Ovary (tissue), 9 donors: ENCODE results near the gene RGL1. TPM values are rescaled to one million over a fixed set of nuclear protein-coding genes. Genes with fewer than 3 reads are reported as not detected.
A peak's percentile ranks its signal among the peaks of the same experiment; 100 is the strongest.

Source experiments
- DNase-seq, 5 donors: peaks; one replicate each; pipeline ENCODE4 v3.0.0-alpha.2; 2019 to 2020
- H3K27ac ChIP-seq, 2 donors: fragments of 200-600 bp; one replicate each; pipeline versions ENCODE4 v1.5.1 to v1.8.0; 2019 to 2022
- H3K27me3 ChIP-seq: fragments of 200-600 bp; one replicate; pipeline ENCODE4 v1.8.0; 2022
- H3K36me3 ChIP-seq: fragments of 200-600 bp; sonication (generic); one replicate; pipeline ENCODE4 v1.5.1; 2019
- H3K4me1 ChIP-seq: one replicate; pipeline ENCODE4 v1.8.1; 2013; ENCODE audit warnings: mild to moderate bottlenecking, moderate library complexity; ENCODE audit not compliant: insufficient read depth
- H3K4me3 ChIP-seq: fragments of 200-600 bp; sonication (generic); one replicate; pipeline ENCODE4 v1.5.1; 2017
- H3K9me3 ChIP-seq, 2 donors: fragments of 200-600 bp in 1 of 2; sonication (generic) in 1 of 2; one replicate each; pipeline versions ENCODE4 v1.5.1 to v1.8.1; 2013 to 2019; ENCODE audit warnings: mild to moderate bottlenecking in 1 of 2, moderate library complexity in 1 of 2
- CTCF ChIP-seq, 3 donors: fragments of 450-650 bp in 2 of 3; fragments of 200-600 bp in 1 of 3; IDR thresholded peaks; one replicate each; pipeline versions ENCODE4 v1.5.1 to v1.8.0; 2016 to 2022; ENCODE audit warnings: antibody characterized with exemption in 3 of 3, mild to moderate bottlenecking in 1 of 3
- EP300 ChIP-seq: sonication (generic); formaldehyde crosslinking; IDR thresholded peaks from one replicate; pipeline ENCODE4 v1.6.1; 2017; ENCODE audit warnings: antibody characterized with exemption
- POLR2A ChIP-seq: fragments of 450-650 bp; IDR thresholded peaks from one replicate; pipeline ENCODE4 v1.6.1; 2017; ENCODE audit warnings: antibody characterized with exemption, mild to moderate bottlenecking, moderate library complexity
- WGBS, 3 donors: extraction: QIAGEN DNeasy Blood & Tissue Kit in 1 of 3; methylation state at CpG; one replicate each; pipeline versions ENCODE4 v1.1.5 to v1.1.7; 2013 to 2017; 5-methylcytosine and 5-hydroxymethylcytosine counted together
- intact Hi-C, 4 donors: fragments of 100-400 bp; cut with DNase I; formaldehyde crosslinking; loops; one replicate each; pipeline versions ENCODE4 v1.11.0 to v1.15.1; 2022 to 2023
- polyA plus RNA-seq, 2 donors: library from polyadenylated mRNA; stranded (reverse); fragments of 200-250 nt in 1 of 2; fragments of 350-450 nt in 1 of 2; fragmentation: Illumina TruSeq in 1 of 2; extraction: RNeasy Lipid Tissue Mini Kit (QIAGEN cat#74804) in 1 of 2; gene quantifications; one replicate each; pipeline ENCODE4 v1.2.3, GENCODE V29; 2013 to 2014
- total RNA-seq, 7 donors: library from RNA; depleted of rRNA in 2 of 7; stranded (reverse); fragments of >200 nt in 2 of 7; fragmentation: NEBNext Ultra II Directional in 3 of 7; extraction: Animal tissue kit (Norgen Biotek cat#: 25700) in 3 of 7; gene quantifications; one replicate each; pipeline versions ENCODE4 v1.1.0 to v1.2.4, GENCODE V29; 2016 to 2023
- donor health status: DM: no; HTN: no; CAD: no; lungs with moderate emphysema.
- donor health status: DM: no; HTN: no; CAD: no.
- donor health status: Bipolar disorder and iron deficiency.
- donor health status: DM: yes; HTN: yes; CAD: no.
- donor health status: DM: no; HTN: no; CAD: no.
- donor health status: DM: yes; HTN: yes; CAD: no.

Gene RGL1
- total and polyA plus RNA-seq, 9 donors: 14.3 to 61.6 (median 25.7) TPM

DNA sequence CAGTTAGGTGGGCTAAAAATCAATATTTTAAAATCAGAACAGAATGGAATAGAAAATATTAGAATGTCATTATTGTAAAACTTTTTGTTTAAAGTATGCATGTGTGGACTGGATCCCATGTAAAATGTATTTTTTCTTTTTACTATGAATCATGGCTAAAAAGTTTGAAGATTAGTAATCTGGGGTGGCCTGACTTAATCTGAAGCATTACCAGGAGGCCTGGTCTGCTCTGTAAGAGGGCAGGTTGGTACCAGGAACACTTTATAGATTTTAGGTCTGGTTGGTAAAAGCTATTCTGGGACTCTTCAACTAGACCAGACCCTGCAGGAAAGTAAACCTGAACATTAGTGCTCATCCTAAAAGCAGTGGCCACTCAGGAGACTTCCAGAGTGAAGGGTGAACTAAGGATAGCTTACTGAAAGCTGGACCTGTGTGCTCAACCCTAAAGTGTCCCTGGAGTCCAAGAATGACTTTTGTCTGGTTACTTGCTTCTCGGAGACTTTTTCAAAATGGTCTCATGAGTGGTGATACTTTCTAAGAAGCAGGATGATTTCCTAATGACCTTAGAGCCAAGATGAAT, 16.5 kb downstream of the RGL1 start:
- peak overlapping the region in 1 of 2 donors; percentile 67 for H3K27ac ChIP-seq
- peaks cover 23% of the 10 kb centered on the region for H3K4me1 ChIP-seq
- H3K9me3 ChIP-seq: no peaks in the 10 kb centered on the region
- no peaks in the 10 kb centered on the region for H3K36me3 ChIP-seq
- TF ChIP-seq POLR2A (no peak), CTCF (IDR thresholded peaks at IDR 0.05) (no peak), EP300 (no peak)
- intact Hi-C loops: no loop called here
- no peak for DNase-seq
- no peak overlapping the region for H3K4me3 ChIP-seq
- WGBS, 3 donors: 66 to 81% (median 76%) methylated on average over 1 of the region's 1 CpG
- H3K27me3 ChIP-seq: no peaks in the 10 kb centered on the region

DNA sequence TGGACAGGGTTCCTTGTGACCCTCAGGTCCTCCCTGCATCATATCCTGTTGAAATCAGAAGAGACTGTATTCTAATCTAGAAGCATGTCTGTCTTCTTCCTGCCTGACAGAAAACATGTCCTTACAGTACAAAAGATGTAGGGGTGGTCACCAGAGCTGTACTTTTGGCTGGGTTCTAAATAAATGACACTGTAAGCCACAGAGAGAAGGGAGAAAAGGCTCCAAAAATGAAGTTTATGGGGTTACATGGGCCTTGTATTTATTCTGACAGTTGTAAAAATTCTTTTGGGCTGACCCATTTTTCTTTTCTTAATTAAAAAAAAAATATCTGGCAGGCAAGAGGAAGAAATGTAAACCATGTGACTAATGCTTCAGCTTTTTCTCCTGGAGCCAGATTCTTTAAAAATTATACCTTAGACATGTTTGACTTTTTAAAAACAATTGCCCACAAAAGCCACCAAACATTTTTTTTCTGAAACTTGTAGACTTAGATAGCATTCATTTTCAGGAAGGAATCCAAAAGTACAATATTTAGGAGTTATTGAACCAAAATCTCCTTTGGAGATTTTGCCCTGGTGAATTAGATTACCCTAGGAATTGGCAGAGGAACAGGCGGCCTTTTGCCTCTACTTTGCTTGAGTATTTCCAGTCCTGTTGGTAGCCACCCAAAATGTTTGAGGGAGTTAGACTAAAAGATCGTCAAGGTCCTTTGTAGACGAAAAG, 17.1 kb downstream of the RGL1 start:
- Histone ChIP-seq H3K4me3 (no peak overlapping the region), H3K27me3 (no peaks in the 10 kb centered on the region), H3K9me3 (no peaks in the 10 kb centered on the region), H3K36me3 (no peaks in the 10 kb centered on the region), H3K4me1 (peaks cover 24% of the 10 kb centered on the region), H3K27ac (peak overlapping the region in 1 of 2 donors; percentile 67)
- 12 to 13% (median 12%) methylated on average over 3 of the region's 3 CpGs for WGBS, 3 donors
- DNase-seq: peak; percentile 41 to 73 (median 64)
- intact Hi-C loops: no loop called here
- TF ChIP-seq CTCF (IDR thresholded peaks at IDR 0.05) (no peak), EP300 (no peak), POLR2A (no peak)

GRCh38 chr1:183824291-183824690, 19.4 kb downstream of the RGL1 start:
- intact Hi-C loops: no loop called here
- no peak for DNase-seq
- WGBS, 3 donors: 94 to 100% (median 96%) methylated on average over 1 of the region's 1 CpG
- Histone ChIP-seq H3K4me1 (peaks cover 20% of the 10 kb centered on the region), H3K36me3 (no peaks in the 10 kb centered on the region), H3K27me3 (no peaks in the 10 kb centered on the region), H3K4me3 (no peak overlapping the region), H3K9me3 (no peaks in the 10 kb centered on the region), H3K27ac (no peak overlapping the region)
- TF ChIP-seq EP300: no peak
- TF ChIP-seq POLR2A: no peak
- TF ChIP-seq CTCF (IDR thresholded peaks at IDR 0.05): no peak

DNA sequence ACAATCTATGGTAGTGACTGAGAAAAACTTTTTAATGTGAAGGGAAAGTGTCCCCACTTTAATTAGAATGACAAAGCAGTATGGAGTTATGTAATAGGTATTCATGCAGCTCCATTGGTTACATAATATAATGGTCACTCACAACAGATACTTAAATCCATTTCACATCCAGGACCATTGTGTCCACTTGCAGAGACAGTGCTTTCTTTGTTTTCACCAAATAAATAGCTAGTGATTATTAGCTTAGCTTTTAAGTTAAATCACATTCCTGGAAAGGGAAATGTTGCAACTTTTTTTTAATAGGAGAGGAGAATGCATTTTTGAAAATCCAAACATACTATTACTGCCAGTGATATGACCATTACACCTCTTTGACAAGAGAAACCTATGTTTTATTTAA, 22.9 kb downstream of the RGL1 start:
- Histone ChIP-seq H3K27me3 (no peaks in the 10 kb centered on the region), H3K9me3 (no peaks in the 10 kb centered on the region), H3K36me3 (no peaks in the 10 kb centered on the region), H3K27ac (no peak overlapping the region), H3K4me1 (peaks cover 7% of the 10 kb centered on the region), H3K4me3 (no peak overlapping the region)
- intact Hi-C loops: no loop called here
- DNase-seq: no peak
- TF ChIP-seq POLR2A: no peak
- no peak for TF ChIP-seq CTCF (IDR thresholded peaks at IDR 0.05)
- no peak for TF ChIP-seq EP300
